SK-N-SH treated with all-trans-retinoic acid at 6 μM for 48 hours (cell line): ENCODE results near the gene CCL16.
"Not testable (repeated sequence)": the region's sequence is repeated elsewhere in the genome, so short reads cannot be mapped to it uniquely, and the experiment has no call there.

Source experiments
- ATAC-seq: fragments of 200-7000 bp; cut with Tn5 transposase; 3 replicates; pipeline ENCODE4 v1.9.1; 2020; ENCODE audit warnings: mild to moderate bottlenecking, moderate library complexity
- BACH2 ChIP-seq: fragments of 250-450 bp; sonication (Bioruptor Pico); IDR thresholded peaks from 2 replicates; pipeline ENCODE4 v1.9.0; 2021; ENCODE audit warnings: mild to moderate bottlenecking, borderline replicate concordance
- CSDC2 ChIP-seq: fragments of 250-450 bp; sonication (Bioruptor Pico); IDR thresholded peaks from 2 replicates; pipeline ENCODE4 v1.5.0; 2020; ENCODE audit warnings: mild to moderate bottlenecking, moderate library complexity
- GLIS3 ChIP-seq: fragments of 250-450 bp; sonication (Bioruptor Pico); IDR thresholded peaks from 2 replicates; pipeline ENCODE4 v1.5.0; 2020; ENCODE audit warnings: mild to moderate bottlenecking, moderate library complexity
- OSR1 ChIP-seq: fragments of 250-450 bp; sonication (Bioruptor Pico); IDR thresholded peaks from 2 replicates; pipeline ENCODE4 v1.8.0; 2022; ENCODE audit warnings: moderate library complexity, mild to moderate bottlenecking, inconsistent platforms
- RARB ChIP-seq: fragments of 250-450 bp; sonication (Bioruptor Pico); IDR thresholded peaks from 2 replicates; pipeline ENCODE4 v1.8.0; 2021; ENCODE audit warnings: mild to moderate bottlenecking, moderate library complexity
- SNAI2 ChIP-seq: fragments of 250-450 bp; sonication (Bioruptor Pico); IDR thresholded peaks from 2 replicates; pipeline ENCODE4 v1.5.0; 2020; ENCODE audit warnings: mild to moderate bottlenecking, moderate library complexity
- TCF4 ChIP-seq: fragments of 250-450 bp; sonication (Bioruptor Pico); IDR thresholded peaks from 2 replicates; pipeline ENCODE4 v1.8.0; 2021; ENCODE audit warnings: mild to moderate bottlenecking, moderate library complexity, borderline replicate concordance
- TOX ChIP-seq: fragments of 250-450 bp; sonication (Bioruptor Pico); IDR thresholded peaks from 2 replicates; pipeline ENCODE4 v1.8.0; 2021; ENCODE audit warnings: mild to moderate bottlenecking, moderate library complexity, borderline replicate concordance
- ZC3H10 ChIP-seq: fragments of 250-450 bp; sonication (Bioruptor Pico); IDR thresholded peaks from 2 replicates; pipeline ENCODE4 v1.5.1; 2021; ENCODE audit warnings: mild to moderate bottlenecking, moderate library complexity
- ZFP3 ChIP-seq: fragments of 250-450 bp; sonication (Bioruptor Pico); IDR thresholded peaks from 2 replicates; pipeline ENCODE4 v1.5.0; 2020; ENCODE audit warnings: mild to moderate bottlenecking, moderate library complexity
- ZFP30 ChIP-seq: fragments of 450-650 bp; formaldehyde crosslinking; IDR thresholded peaks from 2 replicates; pipeline ENCODE4 v1.5.0; 2022; ENCODE audit warnings: mild to moderate bottlenecking, moderate library complexity
- ZNF565 ChIP-seq: fragments of 450-650 bp; formaldehyde crosslinking; conservative IDR thresholded peaks from 2 replicates; pipeline ENCODE4 v1.5.0; 2020; ENCODE audit warnings: low read depth, mild to moderate bottlenecking, moderate library complexity
- ZNF70 ChIP-seq: fragments of 450-650 bp; formaldehyde crosslinking; IDR thresholded peaks from 2 replicates; pipeline ENCODE4 v1.5.0; 2020; ENCODE audit warnings: mild to moderate bottlenecking, moderate library complexity
- ZNF8 ChIP-seq: fragments of 450-650 bp; formaldehyde crosslinking; IDR thresholded peaks from 2 replicates; pipeline ENCODE4 v1.5.0; 2020; ENCODE audit warnings: mild to moderate bottlenecking, moderate library complexity
- TF ChIP-seq, protein P1 (sequence below): fragments of 250-450 bp; sonication (Bioruptor Pico); IDR thresholded peaks from 2 replicates; pipeline ENCODE4 v1.5.1; 2020; ENCODE audit warnings: low read depth, mild to moderate bottlenecking, moderate library complexity
- TF ChIP-seq, protein P2 (sequence below): fragments of 250-450 bp; sonication (Bioruptor Pico); IDR thresholded peaks from 2 replicates; pipeline ENCODE4 v1.5.1; 2021; ENCODE audit warnings: mild to moderate bottlenecking, moderate library complexity
- TF ChIP-seq, protein P3 (sequence below): fragments of 250-450 bp; sonication (Bioruptor Pico); IDR thresholded peaks from 2 replicates; pipeline ENCODE4 v1.5.0; 2020; ENCODE audit warnings: mild to moderate bottlenecking, moderate library complexity
- TF ChIP-seq, protein P4 (sequence below): fragments of 250-450 bp; sonication (Bioruptor Pico); IDR thresholded peaks from 2 replicates; pipeline ENCODE4 v1.8.0; 2020; ENCODE audit warnings: mild to moderate bottlenecking, moderate library complexity, borderline replicate concordance
- TF ChIP-seq, protein P5 (sequence below): fragments of 250-450 bp; sonication (Bioruptor Pico); IDR thresholded peaks from 2 replicates; pipeline ENCODE4 v1.8.0; 2021; ENCODE audit warnings: low read depth, mild to moderate bottlenecking, moderate library complexity, borderline replicate concordance

Gene CCL16

DNA sequence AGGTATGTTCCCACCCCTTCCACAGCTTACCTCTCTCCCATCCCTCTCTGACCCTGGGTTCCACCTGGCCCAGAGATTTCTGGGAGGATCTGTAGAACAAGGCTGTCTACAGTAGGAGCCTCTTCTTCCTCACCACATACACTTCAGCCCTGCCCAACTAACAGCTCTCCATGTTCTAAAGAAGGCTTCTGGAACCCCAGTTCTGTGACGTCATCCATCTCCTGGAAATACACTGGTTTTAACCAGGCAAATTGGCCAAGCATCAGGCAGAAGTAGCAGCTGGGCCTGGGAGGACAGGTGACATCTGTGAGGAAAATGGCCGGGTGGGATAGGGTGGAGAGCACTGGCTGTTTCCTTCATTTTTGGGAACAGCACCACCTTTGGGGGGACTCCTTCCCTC, 37.8 kb downstream of the CCL16 start, which contains the start of gene LYZL6:
LYZL6 (minus strand) TSS at position 177 of the 400 bp plus-strand sequence. CDS start 4,357 bp downstream, outside the sequence.
- no peak for ATAC-seq
- no peak for TF ChIP-seq ZFP3 (CRISPR knock-in tag)
- TF ChIP-seq, protein P1, sequence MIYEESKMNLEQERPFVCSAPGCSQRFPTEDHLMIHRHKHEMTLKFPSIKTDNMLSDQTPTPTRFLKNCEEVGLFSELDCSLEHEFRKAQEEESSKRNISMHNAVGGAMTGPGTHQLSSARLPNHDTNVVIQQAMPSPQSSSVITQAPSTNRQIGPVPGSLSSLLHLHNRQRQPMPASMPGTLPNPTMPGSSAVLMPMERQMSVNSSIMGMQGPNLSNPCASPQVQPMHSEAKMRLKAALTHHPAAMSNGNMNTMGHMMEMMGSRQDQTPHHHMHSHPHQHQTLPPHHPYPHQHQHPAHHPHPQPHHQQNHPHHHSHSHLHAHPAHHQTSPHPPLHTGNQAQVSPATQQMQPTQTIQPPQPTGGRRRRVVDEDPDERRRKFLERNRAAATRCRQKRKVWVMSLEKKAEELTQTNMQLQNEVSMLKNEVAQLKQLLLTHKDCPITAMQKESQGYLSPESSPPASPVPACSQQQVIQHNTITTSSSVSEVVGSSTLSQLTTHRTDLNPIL (CRISPR knock-in tag) = no peak
- no peak for TF ChIP-seq ZFP30 (CRISPR knock-in tag)
- TF ChIP-seq GLIS3 (CRISPR knock-in tag) = no peak
- TF ChIP-seq BACH2 = no peak
- TF ChIP-seq, protein P2, sequence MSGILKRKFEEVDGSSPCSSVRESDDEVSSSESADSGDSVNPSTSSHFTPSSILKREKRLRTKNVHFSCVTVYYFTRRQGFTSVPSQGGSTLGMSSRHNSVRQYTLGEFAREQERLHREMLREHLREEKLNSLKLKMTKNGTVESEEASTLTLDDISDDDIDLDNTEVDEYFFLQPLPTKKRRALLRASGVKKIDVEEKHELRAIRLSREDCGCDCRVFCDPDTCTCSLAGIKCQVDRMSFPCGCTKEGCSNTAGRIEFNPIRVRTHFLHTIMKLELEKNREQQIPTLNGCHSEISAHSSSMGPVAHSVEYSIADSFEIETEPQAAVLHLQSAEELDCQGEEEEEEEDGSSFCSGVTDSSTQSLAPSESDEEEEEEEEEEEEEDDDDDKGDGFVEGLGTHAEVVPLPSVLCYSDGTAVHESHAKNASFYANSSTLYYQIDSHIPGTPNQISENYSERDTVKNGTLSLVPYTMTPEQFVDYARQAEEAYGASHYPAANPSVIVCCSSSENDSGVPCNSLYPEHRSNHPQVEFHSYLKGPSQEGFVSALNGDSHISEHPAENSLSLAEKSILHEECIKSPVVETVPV (CRISPR knock-in tag) = no peak
- TF ChIP-seq, protein P3, sequence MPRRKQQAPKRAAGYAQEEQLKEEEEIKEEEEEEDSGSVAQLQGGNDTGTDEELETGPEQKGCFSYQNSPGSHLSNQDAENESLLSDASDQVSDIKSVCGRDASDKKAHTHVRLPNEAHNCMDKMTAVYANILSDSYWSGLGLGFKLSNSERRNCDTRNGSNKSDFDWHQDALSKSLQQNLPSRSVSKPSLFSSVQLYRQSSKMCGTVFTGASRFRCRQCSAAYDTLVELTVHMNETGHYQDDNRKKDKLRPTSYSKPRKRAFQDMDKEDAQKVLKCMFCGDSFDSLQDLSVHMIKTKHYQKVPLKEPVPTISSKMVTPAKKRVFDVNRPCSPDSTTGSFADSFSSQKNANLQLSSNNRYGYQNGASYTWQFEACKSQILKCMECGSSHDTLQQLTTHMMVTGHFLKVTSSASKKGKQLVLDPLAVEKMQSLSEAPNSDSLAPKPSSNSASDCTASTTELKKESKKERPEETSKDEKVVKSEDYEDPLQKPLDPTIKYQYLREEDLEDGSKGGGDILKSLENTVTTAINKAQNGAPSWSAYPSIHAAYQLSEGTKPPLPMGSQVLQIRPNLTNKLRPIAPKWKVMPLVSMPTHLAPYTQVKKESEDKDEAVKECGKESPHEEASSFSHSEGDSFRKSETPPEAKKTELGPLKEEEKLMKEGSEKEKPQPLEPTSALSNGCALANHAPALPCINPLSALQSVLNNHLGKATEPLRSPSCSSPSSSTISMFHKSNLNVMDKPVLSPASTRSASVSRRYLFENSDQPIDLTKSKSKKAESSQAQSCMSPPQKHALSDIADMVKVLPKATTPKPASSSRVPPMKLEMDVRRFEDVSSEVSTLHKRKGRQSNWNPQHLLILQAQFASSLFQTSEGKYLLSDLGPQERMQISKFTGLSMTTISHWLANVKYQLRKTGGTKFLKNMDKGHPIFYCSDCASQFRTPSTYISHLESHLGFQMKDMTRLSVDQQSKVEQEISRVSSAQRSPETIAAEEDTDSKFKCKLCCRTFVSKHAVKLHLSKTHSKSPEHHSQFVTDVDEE (CRISPR knock-in tag) = no peak
- TF ChIP-seq, protein P4, sequence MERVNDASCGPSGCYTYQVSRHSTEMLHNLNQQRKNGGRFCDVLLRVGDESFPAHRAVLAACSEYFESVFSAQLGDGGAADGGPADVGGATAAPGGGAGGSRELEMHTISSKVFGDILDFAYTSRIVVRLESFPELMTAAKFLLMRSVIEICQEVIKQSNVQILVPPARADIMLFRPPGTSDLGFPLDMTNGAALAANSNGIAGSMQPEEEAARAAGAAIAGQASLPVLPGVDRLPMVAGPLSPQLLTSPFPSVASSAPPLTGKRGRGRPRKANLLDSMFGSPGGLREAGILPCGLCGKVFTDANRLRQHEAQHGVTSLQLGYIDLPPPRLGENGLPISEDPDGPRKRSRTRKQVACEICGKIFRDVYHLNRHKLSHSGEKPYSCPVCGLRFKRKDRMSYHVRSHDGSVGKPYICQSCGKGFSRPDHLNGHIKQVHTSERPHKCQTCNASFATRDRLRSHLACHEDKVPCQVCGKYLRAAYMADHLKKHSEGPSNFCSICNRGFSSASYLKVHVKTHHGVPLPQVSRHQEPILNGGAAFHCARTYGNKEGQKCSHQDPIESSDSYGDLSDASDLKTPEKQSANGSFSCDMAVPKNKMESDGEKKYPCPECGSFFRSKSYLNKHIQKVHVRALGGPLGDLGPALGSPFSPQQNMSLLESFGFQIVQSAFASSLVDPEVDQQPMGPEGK (CRISPR knock-in tag) = no peak
- no peak for TF ChIP-seq ZNF565 (CRISPR knock-in tag)
- TF ChIP-seq TOX (CRISPR knock-in tag) = no peak
- TF ChIP-seq ZC3H10 (CRISPR knock-in tag) = no peak

DNA sequence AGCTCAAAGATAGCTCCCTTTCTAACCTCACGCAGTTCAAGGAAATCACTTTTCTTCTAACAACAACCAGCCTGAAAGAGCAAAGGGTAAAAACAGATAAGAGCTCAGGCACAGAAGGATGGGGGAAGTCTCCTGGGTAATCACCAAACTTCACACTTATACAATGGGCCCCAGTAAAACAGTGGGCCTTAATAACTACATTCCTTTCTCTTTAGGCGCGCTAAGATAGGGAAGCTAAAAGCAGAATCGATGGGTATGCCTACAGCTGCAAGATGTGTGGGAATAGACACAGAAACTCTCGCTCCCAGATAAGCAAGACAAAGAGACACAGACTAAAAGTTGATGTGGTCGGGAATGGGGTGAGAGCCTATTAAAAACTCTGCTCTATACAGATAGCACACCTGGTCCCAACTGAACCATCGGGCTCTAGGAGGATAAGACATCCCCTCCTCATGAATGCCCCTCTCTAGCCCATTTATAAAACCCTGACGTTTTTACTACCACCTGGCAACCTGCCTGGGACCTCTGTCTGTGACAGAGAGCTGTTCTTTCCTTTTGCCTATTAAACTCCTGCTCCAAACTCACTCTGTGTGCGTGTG, 38.6 kb downstream of the CCL16 start:
- TF ChIP-seq SNAI2 (CRISPR knock-in tag) (no peak), TCF4 (CRISPR knock-in tag) (no peak), CSDC2 (CRISPR knock-in tag) (no peak), GLIS3 (CRISPR knock-in tag) (no peak), ZFP3 (CRISPR knock-in tag) (no peak), ZNF70 (no peak), OSR1 (no peak), ZC3H10 (CRISPR knock-in tag) (no peak), BACH2 (no peak), ZNF8 (CRISPR knock-in tag) (no peak), RARB (CRISPR knock-in tag) (no peak), ZFP30 (CRISPR knock-in tag) (no peak)
- TF ChIP-seq, protein P4 (CRISPR knock-in tag) = no peak
- TF ChIP-seq, protein P5, sequence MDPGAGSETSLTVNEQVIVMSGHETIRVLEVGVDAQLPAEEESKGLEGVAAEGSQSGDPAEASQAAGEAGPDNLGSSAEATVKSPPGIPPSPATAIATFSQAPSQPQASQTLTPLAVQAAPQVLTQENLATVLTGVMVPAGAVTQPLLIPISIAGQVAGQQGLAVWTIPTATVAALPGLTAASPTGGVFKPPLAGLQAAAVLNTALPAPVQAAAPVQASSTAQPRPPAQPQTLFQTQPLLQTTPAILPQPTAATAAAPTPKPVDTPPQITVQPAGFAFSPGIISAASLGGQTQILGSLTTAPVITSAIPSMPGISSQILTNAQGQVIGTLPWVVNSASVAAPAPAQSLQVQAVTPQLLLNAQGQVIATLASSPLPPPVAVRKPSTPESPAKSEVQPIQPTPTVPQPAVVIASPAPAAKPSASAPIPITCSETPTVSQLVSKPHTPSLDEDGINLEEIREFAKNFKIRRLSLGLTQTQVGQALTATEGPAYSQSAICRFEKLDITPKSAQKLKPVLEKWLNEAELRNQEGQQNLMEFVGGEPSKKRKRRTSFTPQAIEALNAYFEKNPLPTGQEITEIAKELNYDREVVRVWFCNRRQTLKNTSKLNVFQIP = no peak
- TF ChIP-seq, protein P3 (CRISPR knock-in tag) = no peak
- TF ChIP-seq, all 23 proteins: peak for 0
- no peak for ATAC-seq

DNA sequence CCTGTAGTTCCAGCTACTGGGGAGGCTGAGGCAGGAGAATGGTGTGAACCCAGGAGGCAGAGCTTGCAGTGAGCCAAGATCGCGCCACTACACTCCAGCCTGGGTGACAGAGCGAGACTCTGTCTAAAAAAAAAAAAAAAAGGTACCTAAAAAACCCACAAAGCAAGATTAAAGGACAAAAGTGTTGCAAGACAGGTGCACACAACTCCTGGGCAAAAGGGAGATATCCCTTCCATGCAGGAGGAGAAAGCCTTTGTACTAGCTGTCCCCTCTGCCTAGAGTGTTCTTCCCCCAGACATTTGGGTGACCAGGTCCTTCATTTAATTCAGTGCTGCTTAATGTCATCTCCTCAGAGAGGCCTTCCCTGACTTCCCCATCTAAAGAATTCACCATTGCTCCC, 42.8 kb downstream of the CCL16 start:
- ATAC-seq = not testable (repeated sequence)
